Measurements from ENCODE around the gene PES1.
"Not testable (repeated sequence)": the region's sequence is repeated elsewhere in the genome, so short reads cannot be mapped to it uniquely, and the experiment has no call there.

The PES1 gene

DNA sequence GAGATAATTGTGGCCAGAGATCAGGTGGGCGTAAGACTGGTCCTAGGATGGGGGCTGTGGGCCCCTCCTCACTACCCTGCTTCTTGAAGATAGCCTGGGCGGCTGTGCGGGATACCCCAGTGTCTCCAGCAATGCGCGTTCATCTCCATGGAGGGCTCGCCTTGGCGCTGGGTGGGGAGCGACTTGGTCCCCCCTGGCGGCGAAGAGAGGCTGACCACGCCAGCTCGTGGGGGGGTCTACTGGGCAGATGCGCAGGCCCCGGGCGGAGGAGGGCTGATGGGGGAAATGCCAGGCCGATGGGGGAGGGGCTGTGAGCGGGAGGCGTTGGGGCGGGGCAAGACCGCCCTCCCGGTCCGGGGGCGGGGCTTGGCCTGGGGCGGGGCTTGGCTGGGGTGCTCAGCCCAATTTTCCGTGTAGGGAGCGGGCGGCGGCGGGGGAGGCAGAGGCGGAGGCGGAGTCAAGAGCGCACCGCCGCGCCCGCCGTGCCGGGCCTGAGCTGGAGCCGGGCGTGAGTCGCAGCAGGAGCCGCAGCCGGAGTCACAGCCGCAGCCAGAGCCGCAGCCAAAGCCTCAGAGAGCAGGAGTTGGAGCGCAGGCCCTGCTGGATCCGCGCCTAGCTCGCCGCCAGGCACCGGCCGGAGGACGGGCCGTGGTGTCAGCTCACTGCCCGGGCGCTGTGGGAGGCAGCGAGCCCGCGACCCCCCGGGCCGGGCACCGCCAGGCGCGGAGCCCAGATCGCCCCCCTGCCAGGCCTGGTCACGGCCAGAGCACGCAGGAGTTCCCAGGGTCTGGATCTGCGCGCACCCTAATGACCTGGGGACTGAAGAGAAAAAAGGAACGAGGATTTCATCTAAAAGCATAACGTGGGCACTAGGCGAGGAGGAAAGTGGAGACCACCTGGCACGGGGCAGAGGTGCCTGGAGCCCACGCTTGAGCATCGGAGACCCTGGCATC is 43.8 kb upstream of the PES1 start, which contains the start of gene SLC35E4:
Gene SLC35E4, plus strand, starts transcription at position 509 of the 953 bp plus-strand sequence. CDS start 670 bp downstream, outside the sequence.
- H3K4me3 ChIP-seq (ENCODE audit: low read depth, low read length) = peak within 1 kb of the TSS; percentile 47
- in situ Hi-C loops (cut with HindIII; ENCODE audit: low sequenced_read_pairs) = no loop called here
- DNase-seq (ENCODE audit: low read depth) = peak; percentile 37
- TF ChIP-seq, protein P1, sequence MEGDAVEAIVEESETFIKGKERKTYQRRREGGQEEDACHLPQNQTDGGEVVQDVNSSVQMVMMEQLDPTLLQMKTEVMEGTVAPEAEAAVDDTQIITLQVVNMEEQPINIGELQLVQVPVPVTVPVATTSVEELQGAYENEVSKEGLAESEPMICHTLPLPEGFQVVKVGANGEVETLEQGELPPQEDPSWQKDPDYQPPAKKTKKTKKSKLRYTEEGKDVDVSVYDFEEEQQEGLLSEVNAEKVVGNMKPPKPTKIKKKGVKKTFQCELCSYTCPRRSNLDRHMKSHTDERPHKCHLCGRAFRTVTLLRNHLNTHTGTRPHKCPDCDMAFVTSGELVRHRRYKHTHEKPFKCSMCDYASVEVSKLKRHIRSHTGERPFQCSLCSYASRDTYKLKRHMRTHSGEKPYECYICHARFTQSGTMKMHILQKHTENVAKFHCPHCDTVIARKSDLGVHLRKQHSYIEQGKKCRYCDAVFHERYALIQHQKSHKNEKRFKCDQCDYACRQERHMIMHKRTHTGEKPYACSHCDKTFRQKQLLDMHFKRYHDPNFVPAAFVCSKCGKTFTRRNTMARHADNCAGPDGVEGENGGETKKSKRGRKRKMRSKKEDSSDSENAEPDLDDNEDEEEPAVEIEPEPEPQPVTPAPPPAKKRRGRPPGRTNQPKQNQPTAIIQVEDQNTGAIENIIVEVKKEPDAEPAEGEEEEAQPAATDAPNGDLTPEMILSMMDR (IDR thresholded peaks at IDR 0.05; ENCODE audit: low read depth, low read length, missing control alignments) = peak; percentile 37

DNA sequence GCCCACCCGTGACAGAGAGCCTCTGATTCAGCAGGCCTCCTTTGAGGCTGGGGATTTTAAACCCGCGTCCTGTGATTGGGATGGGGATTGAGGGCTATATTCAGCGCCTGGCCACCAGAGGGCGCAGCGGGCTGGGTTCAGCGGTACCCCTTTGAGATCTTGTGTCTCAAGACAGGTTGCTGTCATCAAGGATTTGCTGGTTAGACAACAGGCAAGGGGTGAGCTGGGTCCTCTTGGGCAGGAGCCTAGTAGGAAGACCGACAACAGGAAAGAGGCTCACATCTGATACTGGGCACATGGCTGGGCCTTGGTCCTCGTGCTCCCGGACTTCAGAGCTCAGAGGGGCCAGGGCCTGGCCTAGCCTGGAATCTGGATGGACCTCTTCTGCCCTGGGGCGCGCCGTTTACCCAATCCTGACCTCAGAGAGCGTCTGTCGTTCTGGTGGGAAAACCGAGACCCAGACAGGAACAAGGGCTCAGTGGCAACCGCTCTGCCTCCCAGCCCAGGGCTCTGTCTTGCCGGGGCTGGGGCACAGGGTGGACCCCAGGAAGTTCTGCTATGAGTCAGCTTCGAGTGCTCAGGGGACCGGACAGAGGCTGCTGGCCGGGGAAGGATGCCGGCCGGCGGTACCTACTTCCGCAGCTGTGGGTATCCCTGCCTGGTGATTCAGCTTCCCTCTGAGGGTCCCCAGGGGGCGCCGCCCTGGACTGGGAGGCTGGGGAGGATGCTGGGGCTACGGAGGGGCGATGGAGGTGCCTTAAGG is 42.9 kb upstream of the PES1 start:
- DNase-seq (ENCODE audit: low read depth) = peak; percentile 60
- TF ChIP-seq, protein P1 (IDR thresholded peaks at IDR 0.05; ENCODE audit: low read depth, low read length, missing control alignments) = peak; percentile 94
- H3K4me3 ChIP-seq (ENCODE audit: low read depth, low read length) = peak overlapping the region; percentile 47
- in situ Hi-C loops (cut with HindIII; ENCODE audit: low sequenced_read_pairs) = no loop called here

DNA sequence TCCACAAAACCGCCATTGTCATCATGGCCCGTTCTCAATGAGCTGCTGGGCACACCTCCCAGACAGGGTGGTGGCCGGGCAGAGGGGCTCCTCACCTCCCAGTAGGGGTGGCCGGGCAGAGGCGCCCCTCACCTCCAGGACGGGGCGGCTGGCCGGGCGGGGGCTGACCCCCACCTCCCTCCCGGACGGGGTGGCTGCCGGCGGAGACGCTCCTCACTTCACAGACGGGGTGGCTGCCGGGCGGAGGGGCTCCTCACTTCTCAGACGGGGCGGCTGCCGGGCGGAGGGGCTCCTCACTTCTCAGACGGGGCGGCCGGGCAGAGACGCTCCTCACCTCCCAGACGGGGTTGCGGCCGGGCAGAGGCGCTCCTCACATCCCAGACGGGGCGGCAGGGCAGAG is 39.8 kb upstream of the PES1 start:
- H3K4me3 ChIP-seq (ENCODE audit: low read depth, low read length); DNase-seq (ENCODE audit: low read depth); in situ Hi-C loops (cut with HindIII; ENCODE audit: low sequenced_read_pairs): not testable (repeated sequence)

DNA sequence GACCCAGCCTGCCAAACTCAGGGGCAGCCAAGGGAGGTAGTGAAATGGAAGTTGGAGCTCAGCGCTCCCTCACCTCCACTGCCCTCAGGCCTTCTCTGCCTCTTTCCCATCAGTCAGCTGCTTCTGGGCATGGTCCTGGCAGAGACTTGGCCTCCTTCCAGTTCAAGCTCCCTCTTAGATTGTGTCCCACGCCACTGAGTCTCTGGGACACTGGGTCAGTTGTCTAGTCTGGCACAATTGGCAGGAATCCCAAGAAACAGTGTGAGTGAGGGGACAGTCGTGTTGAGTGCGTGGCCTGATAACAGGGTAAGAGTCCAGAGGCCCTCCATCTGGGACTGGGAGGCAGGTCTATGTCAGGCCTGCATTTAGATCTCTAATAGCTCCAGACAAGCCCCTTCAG is 36.8 kb upstream of the PES1 start:
- TF ChIP-seq, protein P1 (IDR thresholded peaks at IDR 0.05; ENCODE audit: low read depth, low read length, missing control alignments) = no peak
- H3K4me3 ChIP-seq (ENCODE audit: low read depth, low read length) = no peak overlapping the region
- DNase-seq (ENCODE audit: low read depth) = no peak
- in situ Hi-C loops (cut with HindIII; ENCODE audit: low sequenced_read_pairs) = no loop called here

DNA sequence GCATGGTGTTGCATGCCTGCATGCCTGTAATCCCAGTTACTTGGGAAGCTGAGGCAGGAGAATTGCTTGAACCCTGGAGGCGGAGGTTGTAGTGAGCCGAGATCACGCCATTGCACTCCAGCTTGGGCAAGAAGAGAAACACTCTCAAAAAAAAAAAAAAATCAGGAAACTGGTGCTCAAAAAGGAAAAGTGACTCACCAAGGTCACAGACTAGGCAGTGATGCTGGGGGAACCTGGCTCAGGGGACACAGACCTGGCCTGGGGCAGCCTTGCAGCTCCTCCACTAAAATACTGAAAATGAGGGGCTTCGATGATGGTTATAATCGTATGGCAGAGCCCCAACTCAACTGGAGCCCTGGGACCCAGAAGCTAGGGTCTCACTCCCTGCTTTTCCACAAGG is 35.8 kb upstream of the PES1 start:
- H3K4me3 ChIP-seq (ENCODE audit: low read depth, low read length) = no peak overlapping the region
- in situ Hi-C loops (cut with HindIII; ENCODE audit: low sequenced_read_pairs) = no loop called here
- no peak for DNase-seq (ENCODE audit: low read depth)
- TF ChIP-seq, protein P1 (IDR thresholded peaks at IDR 0.05; ENCODE audit: low read depth, low read length, missing control alignments) = no peak

DNA sequence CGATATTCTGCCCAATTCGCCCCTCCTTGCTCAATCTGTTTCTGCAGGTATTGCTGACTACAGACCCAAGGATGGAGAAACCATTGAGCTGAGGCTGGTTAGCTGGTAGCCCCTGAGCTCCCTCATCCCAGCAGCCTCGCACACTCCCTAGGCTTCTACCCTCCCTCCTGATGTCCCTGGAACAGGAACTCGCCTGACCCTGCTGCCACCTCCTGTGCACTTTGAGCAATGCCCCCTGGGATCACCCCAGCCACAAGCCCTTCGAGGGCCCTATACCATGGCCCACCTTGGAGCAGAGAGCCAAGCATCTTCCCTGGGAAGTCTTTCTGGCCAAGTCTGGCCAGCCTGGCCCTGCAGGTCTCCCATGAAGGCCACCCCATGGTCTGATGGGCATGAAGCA is 34.7 kb upstream of the PES1 start:
- H3K4me3 ChIP-seq (ENCODE audit: low read depth, low read length) = no peak overlapping the region
- in situ Hi-C loops (cut with HindIII; ENCODE audit: low sequenced_read_pairs) = no loop called here
- TF ChIP-seq, protein P1 (IDR thresholded peaks at IDR 0.05; ENCODE audit: low read depth, low read length, missing control alignments) = no peak
- DNase-seq (ENCODE audit: low read depth) = no peak

DNA sequence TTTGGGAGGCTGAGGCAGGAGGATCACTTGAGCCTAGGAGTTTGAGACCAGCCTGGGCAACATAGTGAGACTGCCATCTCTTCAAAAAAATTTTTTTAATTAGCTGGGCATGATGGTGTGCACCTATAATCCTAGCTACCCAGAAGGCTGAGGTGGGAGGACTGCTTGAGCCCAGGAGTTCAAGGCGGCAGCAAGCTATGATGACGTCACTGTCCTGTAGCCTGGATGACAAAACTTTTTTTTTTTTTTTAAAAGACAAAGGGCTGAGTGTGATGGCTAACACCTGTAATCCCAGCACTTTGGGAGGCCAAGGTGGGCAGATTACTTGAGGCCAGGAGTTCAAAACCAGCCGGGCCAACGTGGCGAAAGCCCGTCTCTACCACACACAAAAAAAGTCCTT is 28.2 kb upstream of the PES1 start:
- DNase-seq (ENCODE audit: low read depth); in situ Hi-C loops (cut with HindIII; ENCODE audit: low sequenced_read_pairs): not testable (repeated sequence)

More for the DNA sequence above, 28.2 kb upstream of the PES1 start:
- H3K4me3 ChIP-seq (ENCODE audit: low read depth, low read length) = not testable (repeated sequence)
